Measurements from ENCODE around the gene FOSL2. TPM values are rescaled to one million over a fixed set of nuclear protein-coding genes. Genes with fewer than 3 reads are reported as not detected.
A peak's percentile ranks its signal among the peaks of the same experiment; 100 is the strongest.

FOSL2 gene
- total RNA-seq, 1 donor from 2014 or later = 166 TPM

- no peak for ATAC-seq
Measured at GRCh38 chr2:28434600-28434989, 41.9 kb downstream of the FOSL2 start.

- no peak for ATAC-seq
Measured at GRCh38 chr2:28435241-28435640, 42.6 kb downstream of the FOSL2 start.

- no peak for ATAC-seq
Measured at GRCh38 chr2:28435814-28436351, 43.2 kb downstream of the FOSL2 start.

GRCh38 chr2:28436525-28437051 is 43.9 kb downstream of the FOSL2 start:
- ATAC-seq = peak; percentile 93

- ATAC-seq = peak; percentile 90
Measured at GRCh38 chr2:28437149-28437835, 44.6 kb downstream of the FOSL2 start.

GRCh38 chr2:28437918-28438317 is 45.3 kb downstream of the FOSL2 start:
- no peak for ATAC-seq

- ATAC-seq = no peak
Measured at GRCh38 chr2:28438532-28439063, 45.9 kb downstream of the FOSL2 start.

- ATAC-seq = no peak
Measured at GRCh38 chr2:28439127-28439526, 46.5 kb downstream of the FOSL2 start.

- no peak for ATAC-seq
Measured at GRCh38 chr2:28439763-28440162, 47.1 kb downstream of the FOSL2 start.

GRCh38 chr2:28442328-28442727 is 49.7 kb downstream of the FOSL2 start:
- no peak for ATAC-seq

GRCh38 chr2:28444956-28445355 is 52.3 kb downstream of the FOSL2 start:
- ATAC-seq = no peak

- ATAC-seq = peak; percentile 88
Measured at GRCh38 chr2:28445448-28446258, 53.0 kb downstream of the FOSL2 start.

- ATAC-seq = no peak
Measured at GRCh38 chr2:28446531-28446930, 53.9 kb downstream of the FOSL2 start.

- no peak for ATAC-seq
Measured at GRCh38 chr2:28447086-28447485, 54.4 kb downstream of the FOSL2 start.

GRCh38 chr2:28447943-28448792 is 55.5 kb downstream of the FOSL2 start:
- peak; percentile 42 for ATAC-seq

- ATAC-seq = no peak
Measured at GRCh38 chr2:28448793-28449100, 56.1 kb downstream of the FOSL2 start.

GRCh38 chr2:28449126-28449487 is 56.4 kb downstream of the FOSL2 start:
- no peak for ATAC-seq

- ATAC-seq = no peak
Measured at GRCh38 chr2:28449488-28450395, 57.1 kb downstream of the FOSL2 start.

- ATAC-seq = no peak
Measured at GRCh38 chr2:28450901-28451565, 58.4 kb downstream of the FOSL2 start.

GRCh38 chr2:28451793-28452533 is 59.3 kb downstream of the FOSL2 start:
- ATAC-seq = no peak

Data from esophagus mucosa (tissue), 1 donor.